HG02642 (cell line): ENCODE measurements around the gene LRRK1.

Source experiments
- ATAC-seq: cut with Tn5 transposase; IDR thresholded peaks from one replicate; pipeline ENCODE4 v1.9.1; 2021; ENCODE audit warnings: mild to moderate bottlenecking; ENCODE audit not compliant: unreplicated experiment, poor library complexity

Gene LRRK1

GRCh38 chr15:100966997-100967396 lies 47.8 kb downstream of the LRRK1 start:
- ATAC-seq: peak; percentile 79

- ATAC-seq: peak; percentile 47
Observed at GRCh38 chr15:100968050-100968966, 49.2 kb downstream of the LRRK1 start.

DNA sequence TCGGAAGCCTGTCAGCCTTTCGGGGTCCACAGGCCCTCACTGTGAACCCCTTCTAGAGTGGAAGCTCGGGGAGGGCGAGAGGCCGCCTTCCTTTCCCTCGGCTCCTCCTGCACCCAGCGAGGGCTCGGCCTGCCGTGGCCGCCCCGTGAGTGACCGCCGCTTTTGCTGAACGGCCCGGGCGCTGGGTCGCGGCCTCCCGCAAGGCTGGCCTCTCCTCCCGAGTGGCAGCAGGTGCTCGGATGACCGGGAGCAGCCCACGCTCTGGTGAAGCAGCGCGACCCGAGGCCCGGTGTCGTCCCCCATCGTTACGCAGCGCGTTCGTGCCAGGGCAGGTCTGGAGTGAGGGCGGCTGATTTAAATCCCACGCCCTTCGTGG lies 53.8 kb downstream of the LRRK1 start:
- ATAC-seq: no peak

DNA sequence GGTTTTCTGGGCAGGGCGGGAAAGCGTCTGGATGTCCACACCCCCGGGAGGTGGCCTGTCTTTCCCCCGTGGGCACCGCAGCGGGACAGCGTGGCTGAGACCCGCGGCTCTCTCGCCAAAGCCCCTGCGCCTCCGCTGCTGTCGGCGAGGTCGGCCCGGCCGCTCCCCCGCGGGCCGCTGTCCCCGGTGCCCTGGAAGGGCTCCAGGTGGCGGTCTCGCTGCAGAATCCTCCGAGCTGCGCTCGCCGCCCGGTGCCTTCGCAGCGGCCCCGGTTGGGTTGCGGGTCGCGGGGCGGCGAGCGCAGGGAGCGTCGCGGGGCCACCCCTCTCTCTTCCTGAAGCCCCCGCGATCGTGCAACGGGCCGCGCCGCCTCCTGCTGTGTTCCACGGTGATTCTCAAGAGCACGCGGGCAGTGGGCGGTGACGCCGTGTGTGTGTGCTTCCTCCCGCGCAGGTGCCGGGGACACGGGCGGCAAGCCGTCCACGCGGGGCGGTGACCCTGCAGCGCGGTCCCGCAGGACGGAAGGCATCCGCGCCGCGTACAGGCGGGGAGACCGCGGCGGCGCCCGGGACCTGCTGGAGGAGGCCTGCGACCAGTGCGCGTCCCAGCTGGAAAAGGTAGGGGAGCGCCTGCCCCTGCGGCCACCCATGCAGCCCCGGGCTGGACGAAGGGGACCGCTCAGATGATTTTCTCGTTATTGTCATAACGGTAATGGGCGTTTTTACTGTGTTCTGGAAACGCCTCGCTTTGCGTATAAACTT lies 54.4 kb downstream of the LRRK1 start:
- no peak for ATAC-seq

- ATAC-seq: no peak
Observed at GRCh38 chr15:100975043-100975442, 55.9 kb downstream of the LRRK1 start.

DNA sequence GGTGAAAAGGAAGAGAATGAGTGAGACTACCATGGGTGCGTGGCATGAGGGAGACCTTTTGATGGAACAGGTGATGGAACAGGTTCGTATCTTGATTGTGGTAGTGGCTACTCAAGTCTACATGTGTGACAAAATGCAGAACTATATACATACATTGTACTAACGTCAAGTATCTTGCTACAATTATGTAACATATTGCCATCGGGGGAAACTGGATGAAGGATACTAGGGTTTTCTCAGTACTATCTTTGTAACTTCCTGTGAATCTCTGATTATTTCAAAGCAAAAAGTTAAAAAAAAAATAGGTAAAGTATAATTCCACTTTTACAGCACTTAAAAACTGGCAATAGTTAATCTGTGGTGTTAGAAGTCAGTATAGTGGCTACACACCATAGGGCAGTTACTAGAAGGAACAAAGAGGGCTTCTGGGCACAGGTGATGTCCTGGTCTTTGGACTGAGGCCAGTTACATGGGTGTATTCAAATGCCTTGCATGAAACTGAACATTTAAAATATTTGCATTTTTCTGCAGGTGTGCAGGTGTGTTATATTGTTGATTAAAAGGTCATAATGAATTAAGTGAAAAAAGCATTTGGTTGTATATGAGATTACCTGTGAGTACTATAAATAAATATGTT lies 61.4 kb downstream of the LRRK1 start:
- ATAC-seq: no peak

DNA sequence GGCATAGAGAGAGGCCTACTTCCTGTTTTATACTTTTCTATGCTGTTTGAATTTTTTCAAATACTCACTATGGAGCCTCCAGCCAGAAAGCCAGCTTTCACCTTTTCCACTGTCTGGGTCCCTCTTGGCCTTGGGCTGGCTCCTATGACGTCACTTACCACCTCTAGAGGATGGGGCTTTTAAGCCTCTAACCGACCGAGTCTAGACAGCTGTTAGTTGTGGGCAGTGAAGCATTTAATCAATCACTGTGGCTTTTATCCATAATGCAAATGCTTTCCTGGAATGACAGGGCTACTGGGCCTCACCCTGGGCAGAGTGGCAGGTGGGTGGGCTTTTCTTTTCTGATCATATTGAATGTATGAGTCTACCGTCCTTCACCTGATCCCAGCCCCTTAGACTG lies 61.9 kb downstream of the LRRK1 start:
- no peak for ATAC-seq

DNA sequence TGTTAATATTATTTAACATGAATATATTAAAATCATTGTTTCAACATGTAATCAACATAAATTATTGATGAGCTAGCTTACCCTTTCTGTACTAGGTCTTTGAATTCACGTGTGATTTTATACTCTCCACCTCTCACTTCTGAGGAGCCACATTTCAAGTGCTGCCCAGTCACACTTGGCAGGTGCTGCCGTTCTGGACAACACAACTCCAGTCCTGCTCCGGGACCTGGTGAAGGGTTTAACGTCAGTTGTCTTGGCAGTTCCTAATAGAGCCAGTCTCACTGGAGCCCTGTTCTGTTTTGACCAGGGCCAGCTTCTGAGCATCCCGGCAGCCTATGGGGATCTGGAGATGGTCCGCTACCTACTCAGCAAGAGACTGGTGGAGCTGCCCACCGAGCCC lies 64.1 kb downstream of the LRRK1 start:
- no peak for ATAC-seq

GRCh38 chr15:100985401-100985800 lies 66.2 kb downstream of the LRRK1 start:
- ATAC-seq: no peak

- no peak for ATAC-seq
Observed at GRCh38 chr15:100986158-100986896, 67.2 kb downstream of the LRRK1 start.

GRCh38 chr15:100987143-100987542 lies 68.0 kb downstream of the LRRK1 start:
- no peak for ATAC-seq

- no peak for ATAC-seq
Observed at GRCh38 chr15:100988297-100988696, 69.1 kb downstream of the LRRK1 start.

GRCh38 chr15:100988857-100989256 lies 69.7 kb downstream of the LRRK1 start:
- no peak for ATAC-seq

DNA sequence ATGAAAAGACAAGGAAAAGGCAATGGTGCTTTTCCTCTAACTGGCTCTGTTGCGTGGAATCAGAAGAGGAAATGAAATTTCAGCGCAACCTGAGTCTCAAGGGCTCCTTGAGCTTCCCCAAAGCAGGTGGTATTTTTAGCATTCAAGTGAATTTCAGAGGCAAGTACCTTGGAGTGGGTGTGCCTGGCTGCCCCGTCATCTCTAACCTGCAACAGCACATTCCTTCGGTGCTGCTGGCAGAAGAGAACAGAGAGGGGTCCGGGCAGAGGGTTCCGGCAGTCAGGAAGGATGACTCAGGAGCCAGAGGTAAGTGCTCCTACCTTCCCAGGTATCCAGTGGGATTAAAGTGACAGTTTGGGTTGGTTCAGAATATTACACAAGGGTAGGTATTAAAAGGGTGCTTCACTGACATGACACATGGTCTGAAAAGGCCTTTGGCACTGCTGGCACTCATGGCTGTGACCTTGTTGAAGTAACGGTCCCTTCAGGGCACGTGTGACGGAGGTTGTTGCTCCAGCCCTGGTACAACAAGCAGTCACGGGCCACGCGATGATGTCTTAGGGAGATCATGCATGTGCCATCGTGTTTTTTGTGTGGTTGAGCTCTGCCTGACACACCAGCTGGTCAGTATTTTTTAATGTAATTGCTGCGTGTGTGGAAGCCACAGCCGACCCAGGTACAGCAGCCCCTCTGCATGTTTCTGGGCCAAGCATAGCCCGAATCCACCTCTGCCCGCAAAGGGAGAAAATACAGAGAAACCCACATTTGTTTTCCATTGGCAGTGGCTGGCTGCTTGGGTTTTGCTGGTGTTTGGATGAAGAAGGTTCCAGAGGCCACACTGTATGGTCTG lies 75.7 kb downstream of the LRRK1 start:
- no peak for ATAC-seq

DNA sequence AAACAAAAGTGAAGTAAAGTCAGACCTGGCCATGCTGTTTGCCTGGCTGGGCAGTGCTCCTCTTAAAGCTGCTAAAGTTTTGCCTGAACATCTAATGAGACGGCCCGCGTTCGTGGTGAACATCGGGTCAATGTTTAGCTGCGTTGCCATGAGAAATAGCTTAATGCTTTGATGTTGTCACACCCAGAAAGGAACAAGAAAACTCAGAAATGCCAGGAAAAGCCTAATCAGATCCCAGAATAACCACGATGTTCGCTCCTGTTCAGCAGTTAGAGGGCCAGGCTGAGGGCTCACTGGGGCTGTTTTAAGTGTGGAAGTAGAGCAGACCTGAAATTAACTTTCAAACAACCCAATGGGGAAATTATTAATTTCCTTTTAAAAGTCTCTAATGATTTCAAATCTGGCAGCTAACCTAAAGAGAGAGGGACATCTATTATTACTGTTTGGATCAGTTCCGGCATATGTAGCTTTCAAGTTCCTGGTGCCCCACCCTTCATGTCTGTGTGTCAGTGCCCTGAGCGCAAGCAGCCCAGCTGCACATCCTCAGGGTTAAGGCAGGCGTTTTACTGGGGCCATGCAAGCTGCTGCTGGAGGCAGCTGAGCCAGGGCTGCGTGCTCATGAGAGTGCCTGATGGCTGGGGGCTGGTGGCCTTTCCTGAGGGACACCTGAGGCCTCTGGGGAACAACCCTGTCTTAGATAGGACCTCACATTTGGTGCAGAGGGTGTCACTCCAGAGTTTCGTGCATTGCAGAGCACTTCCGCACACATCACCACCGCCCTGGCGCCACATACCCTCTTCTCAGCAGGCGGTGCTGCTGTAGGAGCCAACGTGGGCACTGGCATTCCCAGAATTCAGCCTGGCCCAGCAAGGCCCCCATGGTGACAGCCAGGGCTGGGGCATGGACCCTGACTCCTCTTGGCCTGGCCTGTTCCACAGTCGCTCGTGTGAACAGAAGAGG lies 76.6 kb downstream of the LRRK1 start:
- ATAC-seq: no peak

GRCh38 chr15:100997442-100997841 lies 78.3 kb downstream of the LRRK1 start:
- ATAC-seq: no peak

DNA sequence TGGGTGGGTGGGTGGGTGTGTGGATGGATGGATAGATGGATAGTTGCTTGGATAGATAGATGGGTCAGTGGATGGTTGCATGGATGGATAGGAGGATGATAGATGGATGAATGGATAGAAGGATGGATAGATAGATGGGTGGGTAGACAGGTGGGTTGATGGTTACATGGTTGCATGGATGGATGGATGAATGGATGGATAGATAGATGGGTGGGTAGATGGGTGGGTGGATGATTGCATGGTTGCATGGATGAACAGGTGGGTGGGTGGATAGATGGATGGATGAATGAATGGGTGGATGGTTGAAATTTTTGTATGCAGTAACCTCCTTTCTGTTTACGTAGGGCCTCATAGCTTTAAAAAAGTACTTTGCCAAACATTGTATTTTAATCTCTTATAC lies 79.5 kb downstream of the LRRK1 start:
- ATAC-seq: no peak

DNA sequence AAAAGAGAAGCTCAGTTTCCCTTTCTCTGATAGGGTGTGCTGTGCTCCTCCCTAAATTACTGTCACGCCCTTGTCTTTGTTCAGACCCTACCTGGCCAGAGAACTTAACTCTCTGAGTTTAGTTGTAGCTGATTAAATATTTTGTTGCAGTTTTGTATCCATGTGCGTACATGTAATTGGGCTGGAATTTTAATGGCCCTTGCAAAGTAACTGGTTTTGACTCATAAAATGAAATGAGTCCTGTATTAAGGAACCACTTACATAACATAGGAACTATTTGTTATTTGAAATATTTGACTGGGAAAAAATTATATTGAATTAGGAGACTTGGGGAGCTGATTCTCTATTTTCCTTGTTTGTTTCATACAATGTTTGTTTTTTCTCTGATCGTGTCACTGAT lies 80.2 kb downstream of the LRRK1 start:
- ATAC-seq: no peak
